ENCODE results near the gene AFF3. TPM values are rescaled to one million over a fixed set of nuclear protein-coding genes. Genes with fewer than 3 reads are reported as not detected.

Gene AFF3
- total and polyA plus RNA-seq, 3 donors from 2014 or later, result 18.0 to 34.4 (median 27.1) TPM

GRCh38 chr2:99880148-99880963 is 262.0 kb downstream of the AFF3 start:
- 87 to 92% methylated on average over 14 to 16 of the region's 16 CpGs for WGBS, 2 donors
- Histone ChIP-seq H3K27ac (no peak overlapping the region), H3K9me3 (no peaks in the 10 kb centered on the region), H3K27me3 (no peaks in the 10 kb centered on the region), H3K36me3 (ENCODE audit: low read depth, missing control alignments) (no peaks in the 10 kb centered on the region), H3K4me1 (peaks cover 6% of the 10 kb centered on the region), H3K4me3 (no peak overlapping the region)
- DNase-seq, result no peak
- no peak for TF ChIP-seq POLR2A (IDR thresholded peaks at IDR 0.05)
- no peak for TF ChIP-seq CTCF (IDR thresholded peaks at IDR 0.05)
- intact Hi-C loops (cut with DNase I; ENCODE audit: low total_unique reads), result no loop called here

DNA sequence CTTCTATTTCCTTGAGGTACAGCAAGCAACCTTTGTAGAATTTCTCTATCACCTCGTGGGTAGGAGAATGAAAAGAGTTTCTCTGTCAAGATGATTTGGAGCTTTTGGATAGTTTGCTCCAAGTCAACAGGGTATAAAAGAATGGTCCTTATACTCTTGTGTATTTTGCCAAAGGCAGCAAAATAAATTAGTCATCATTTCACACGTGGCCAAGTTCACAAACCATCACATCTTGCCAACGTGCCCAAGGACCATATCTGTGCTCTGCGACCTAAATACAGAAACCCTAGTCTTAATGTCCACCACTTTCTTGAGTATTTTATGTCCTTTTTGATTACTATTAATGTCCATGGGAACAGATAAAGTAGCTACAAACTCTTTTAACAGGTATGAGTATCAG is 262.9 kb downstream of the AFF3 start:
- 69 to 78% methylated on average over 4 of the region's 4 CpGs for WGBS, 2 donors
- H3K27me3 ChIP-seq, result no peaks in the 10 kb centered on the region
- H3K9me3 ChIP-seq, result no peaks in the 10 kb centered on the region
- TF ChIP-seq POLR2A (IDR thresholded peaks at IDR 0.05) (no peak), CTCF (IDR thresholded peaks at IDR 0.05) (no peak)
- H3K4me3 ChIP-seq, result no peak overlapping the region
- intact Hi-C loops (cut with DNase I; ENCODE audit: low total_unique reads), result no loop called here
- no peak for DNase-seq
- H3K4me1 ChIP-seq, result peaks cover 6% of the 10 kb centered on the region
- no peak overlapping the region for H3K27ac ChIP-seq
- H3K36me3 ChIP-seq (ENCODE audit: low read depth, missing control alignments), result no peaks in the 10 kb centered on the region

DNA sequence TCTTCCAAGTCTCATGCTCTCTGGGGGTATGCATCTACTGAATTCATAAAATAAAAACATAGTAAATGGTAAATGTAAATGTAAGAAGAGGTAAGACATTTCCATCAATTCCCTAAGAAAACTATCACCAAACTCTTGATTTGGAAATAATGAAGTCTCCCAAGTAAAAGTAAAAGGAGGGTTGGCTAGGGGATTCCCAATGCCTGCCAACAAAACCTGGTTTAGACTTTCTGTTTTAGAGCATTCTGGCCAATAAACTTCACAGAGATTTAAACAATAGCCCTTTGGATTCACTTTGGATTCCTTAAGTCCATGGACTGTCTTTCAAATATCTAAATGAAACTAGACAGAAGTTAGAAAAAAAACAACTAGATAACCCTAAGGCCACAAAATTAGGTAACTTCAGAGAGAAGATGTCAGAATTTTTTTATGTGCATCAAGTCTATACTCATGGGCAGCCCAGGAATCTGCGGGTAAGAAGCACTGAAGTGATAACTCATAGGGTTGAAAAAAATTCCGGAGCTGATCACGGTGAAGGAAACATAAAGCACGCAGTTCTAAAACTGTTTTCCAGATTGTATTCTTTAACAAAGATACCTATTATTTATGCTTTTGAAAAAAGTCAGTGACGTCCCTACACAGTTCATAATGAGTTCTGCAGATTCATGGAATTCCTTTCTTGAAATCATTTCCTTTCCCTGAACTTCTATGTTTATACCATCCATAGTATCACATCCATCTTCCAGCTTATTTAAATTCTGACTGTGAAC is 263.6 kb downstream of the AFF3 start:
- TF ChIP-seq CTCF (IDR thresholded peaks at IDR 0.05), result no peak
- no peak for TF ChIP-seq POLR2A (IDR thresholded peaks at IDR 0.05)
- Histone ChIP-seq H3K4me3 (no peak overlapping the region), H3K4me1 (peaks cover 6% of the 10 kb centered on the region), H3K27ac (no peak overlapping the region), H3K27me3 (no peaks in the 10 kb centered on the region), H3K36me3 (ENCODE audit: low read depth, missing control alignments) (no peaks in the 10 kb centered on the region), H3K9me3 (no peaks in the 10 kb centered on the region)
- intact Hi-C loops (cut with DNase I; ENCODE audit: low total_unique reads), result no loop called here
- 59 to 66% methylated on average over 5 of the region's 5 CpGs for WGBS, 2 donors
- no peak for DNase-seq

DNA sequence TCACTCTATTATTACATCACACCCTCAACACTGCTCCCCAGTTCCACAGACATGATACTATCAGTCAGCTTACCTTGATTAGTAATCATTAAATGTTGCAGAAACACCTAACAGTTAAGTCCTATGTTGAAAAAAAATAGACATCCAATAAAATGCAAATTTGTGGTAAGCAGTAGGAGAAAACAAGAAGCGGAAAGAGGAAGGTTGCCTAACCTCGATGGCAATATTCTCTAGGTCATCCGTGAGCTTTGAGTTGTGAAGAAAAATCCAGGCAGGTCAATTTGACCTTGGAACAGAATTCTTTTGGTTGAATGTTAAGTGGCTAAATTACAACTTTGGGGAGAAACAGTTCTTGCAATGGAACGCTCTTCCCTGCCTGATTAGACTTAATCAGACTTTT is 264.4 kb downstream of the AFF3 start:
- 34 to 48% methylated on average over 4 of the region's 4 CpGs for WGBS, 2 donors
- intact Hi-C loops (cut with DNase I; ENCODE audit: low total_unique reads), result no loop called here
- H3K27ac ChIP-seq, result no peak overlapping the region

More for the DNA sequence above, 264.4 kb downstream of the AFF3 start:
- H3K36me3 ChIP-seq (ENCODE audit: low read depth, missing control alignments), result no peaks in the 10 kb centered on the region
- TF ChIP-seq CTCF (IDR thresholded peaks at IDR 0.05), result no peak
- no peak for TF ChIP-seq POLR2A (IDR thresholded peaks at IDR 0.05)
- H3K4me3 ChIP-seq, result no peak overlapping the region
- H3K4me1 ChIP-seq, result peaks cover 6% of the 10 kb centered on the region
- no peak for DNase-seq
- no peaks in the 10 kb centered on the region for H3K27me3 ChIP-seq
- no peaks in the 10 kb centered on the region for H3K9me3 ChIP-seq
